NB4 (cell line): ENCODE data around the gene TEAD4.

ENCODE experiments used
- DNase-seq: peaks from one replicate; pipeline ENCODE4 v3.0.0; 2010; ENCODE audit warnings: low read depth
- H3K4me3 ChIP-seq: one replicate; pipeline ENCODE4 v1.5.1; 2011; ENCODE audit warnings: mild to moderate bottlenecking, low read depth, low read length, moderate library complexity
- MYC ChIP-seq: IDR thresholded peaks from 2 replicates; pipeline ENCODE4 v1.6.1; 2011; ENCODE audit warnings: low read depth, low read length
- POLR2A ChIP-seq: IDR thresholded peaks from 2 replicates; pipeline ENCODE4 v1.6.1; 2011; ENCODE audit warnings: mild to moderate bottlenecking; ENCODE audit not compliant: insufficient read length; ENCODE audit errors: extremely low read depth
- TF ChIP-seq, protein P1 (sequence below): IDR thresholded peaks from one replicate; pipeline ENCODE4 v1.5.1; 2012; ENCODE audit warnings: low read depth, low read length
- TF ChIP-seq, protein P2 (sequence below): IDR thresholded peaks from 2 replicates; pipeline ENCODE4 v1.6.1; 2011; ENCODE audit warnings: low read depth, low read length

The TEAD4 gene

GRCh38 chr12:3073438-3074250 lies 114.4 kb downstream of the TEAD4 start:
- peak; percentile 82 for DNase-seq
- H3K4me3 ChIP-seq: no peak overlapping the region
- TF ChIP-seq, protein P1, sequence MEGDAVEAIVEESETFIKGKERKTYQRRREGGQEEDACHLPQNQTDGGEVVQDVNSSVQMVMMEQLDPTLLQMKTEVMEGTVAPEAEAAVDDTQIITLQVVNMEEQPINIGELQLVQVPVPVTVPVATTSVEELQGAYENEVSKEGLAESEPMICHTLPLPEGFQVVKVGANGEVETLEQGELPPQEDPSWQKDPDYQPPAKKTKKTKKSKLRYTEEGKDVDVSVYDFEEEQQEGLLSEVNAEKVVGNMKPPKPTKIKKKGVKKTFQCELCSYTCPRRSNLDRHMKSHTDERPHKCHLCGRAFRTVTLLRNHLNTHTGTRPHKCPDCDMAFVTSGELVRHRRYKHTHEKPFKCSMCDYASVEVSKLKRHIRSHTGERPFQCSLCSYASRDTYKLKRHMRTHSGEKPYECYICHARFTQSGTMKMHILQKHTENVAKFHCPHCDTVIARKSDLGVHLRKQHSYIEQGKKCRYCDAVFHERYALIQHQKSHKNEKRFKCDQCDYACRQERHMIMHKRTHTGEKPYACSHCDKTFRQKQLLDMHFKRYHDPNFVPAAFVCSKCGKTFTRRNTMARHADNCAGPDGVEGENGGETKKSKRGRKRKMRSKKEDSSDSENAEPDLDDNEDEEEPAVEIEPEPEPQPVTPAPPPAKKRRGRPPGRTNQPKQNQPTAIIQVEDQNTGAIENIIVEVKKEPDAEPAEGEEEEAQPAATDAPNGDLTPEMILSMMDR: peak; percentile 97
- TF ChIP-seq, protein P2, sequence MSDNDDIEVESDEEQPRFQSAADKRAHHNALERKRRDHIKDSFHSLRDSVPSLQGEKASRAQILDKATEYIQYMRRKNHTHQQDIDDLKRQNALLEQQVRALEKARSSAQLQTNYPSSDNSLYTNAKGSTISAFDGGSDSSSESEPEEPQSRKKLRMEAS: peak; percentile 80
- TF ChIP-seq MYC (0 out of 2 replicates have a peak, but pooled peaks have one; percentile 32), POLR2A (no peak)

GRCh38 chr12:3075315-3075714 lies 116.1 kb downstream of the TEAD4 start:
- DNase-seq: no peak
- H3K4me3 ChIP-seq: no peak overlapping the region
- TF ChIP-seq, protein P1: no peak
- TF ChIP-seq, protein P2: no peak
- TF ChIP-seq POLR2A (no peak), MYC (no peak)

GRCh38 chr12:3076730-3077571 lies 117.8 kb downstream of the TEAD4 start, which contains the start of gene TSPAN9:
TSPAN9 (plus strand) TSS chr12:3077379; CDS start chr12:3201194, 123,815 bp downstream.
- no peak within 1 kb of the TSS for H3K4me3 ChIP-seq
- DNase-seq: peak; percentile 30
- TF ChIP-seq, protein P2: no peak
- no peak for TF ChIP-seq MYC
- TF ChIP-seq, protein P1: no peak
- TF ChIP-seq POLR2A: no peak

DNA sequence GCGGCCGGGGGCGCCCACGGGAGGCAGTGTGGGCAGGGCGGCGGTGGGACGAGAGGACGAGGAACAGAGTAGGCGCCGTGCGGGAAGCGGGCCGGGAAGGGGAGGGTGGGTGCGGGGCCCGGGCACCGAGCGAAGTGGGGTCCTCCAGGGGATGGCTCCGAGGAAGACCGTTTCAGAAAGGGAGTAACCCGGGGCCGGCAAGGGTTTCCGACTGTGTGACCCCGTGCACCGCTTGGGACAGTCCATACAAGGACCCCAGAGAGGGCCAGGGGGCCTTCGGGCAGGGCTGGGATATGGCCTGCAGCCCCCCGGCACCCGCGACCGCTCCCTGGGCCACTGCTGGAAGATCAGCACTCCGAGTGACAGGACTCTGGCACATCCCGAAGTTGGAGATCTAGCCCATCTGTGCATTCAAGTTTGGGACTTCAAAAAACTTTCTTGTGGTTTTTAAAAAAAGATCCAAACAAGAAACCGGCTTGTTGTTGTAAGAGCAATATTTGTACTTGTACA lies 118.4 kb downstream of the TEAD4 start:
- TF ChIP-seq, protein P2: no peak
- TF ChIP-seq, protein P1: no peak
- TF ChIP-seq POLR2A (no peak), MYC (no peak)
- H3K4me3 ChIP-seq: no peak overlapping the region
- DNase-seq: no peak

DNA sequence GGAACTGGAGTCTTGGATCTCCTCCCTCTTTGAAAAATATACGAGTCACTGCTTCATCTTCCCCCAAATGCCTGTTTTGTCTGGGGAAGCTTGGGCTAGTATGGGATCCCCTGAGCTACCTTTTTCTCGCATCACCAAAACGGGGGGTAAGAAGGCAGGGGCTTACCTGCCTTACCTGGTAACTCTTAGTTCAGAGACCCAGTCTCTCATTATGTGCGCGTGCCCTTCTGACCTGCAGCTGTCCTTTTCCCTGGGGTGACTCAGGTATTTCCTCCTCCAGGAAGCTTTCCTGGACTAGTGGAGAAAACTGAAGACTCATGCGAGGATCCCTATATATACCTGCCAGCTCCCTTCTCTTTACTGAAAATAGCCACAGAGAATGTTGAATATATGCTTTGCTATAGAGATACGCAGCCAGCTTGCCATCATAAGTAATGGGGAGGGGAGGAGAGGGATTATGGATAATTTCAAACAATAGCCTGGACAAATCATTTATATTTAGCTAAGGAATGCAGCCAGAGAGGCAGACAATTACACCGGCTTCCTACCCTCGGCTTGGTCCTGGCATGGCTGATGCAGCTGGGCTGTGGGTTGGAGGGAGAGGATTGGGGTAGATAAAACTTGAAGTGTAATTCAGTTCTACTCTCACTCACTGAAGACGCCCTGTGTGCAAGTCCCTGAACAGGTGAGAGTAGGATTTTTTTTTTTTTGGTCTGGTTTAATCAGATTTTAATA lies 119.1 kb downstream of the TEAD4 start:
- TF ChIP-seq, protein P1: no peak
- TF ChIP-seq, protein P2: no peak
- TF ChIP-seq MYC: no peak
- no peak for TF ChIP-seq POLR2A
- H3K4me3 ChIP-seq: no peak overlapping the region
- no peak for DNase-seq
